NOMO-1 treated with dmso at 0.1 percent for 144 hours (cell line): ENCODE measurements around the gene PPIG.
"Not testable (repeated sequence)": the region's sequence is repeated elsewhere in the genome, so short reads cannot be mapped to it uniquely, and the experiment has no call there.

Experiments
- DNase-seq: peaks from one replicate; lab custom pipeline; 2025; ENCODE audit not compliant: unreplicated experiment; lab: John Stamatoyannopoulos, UW

Gene PPIG

DNA sequence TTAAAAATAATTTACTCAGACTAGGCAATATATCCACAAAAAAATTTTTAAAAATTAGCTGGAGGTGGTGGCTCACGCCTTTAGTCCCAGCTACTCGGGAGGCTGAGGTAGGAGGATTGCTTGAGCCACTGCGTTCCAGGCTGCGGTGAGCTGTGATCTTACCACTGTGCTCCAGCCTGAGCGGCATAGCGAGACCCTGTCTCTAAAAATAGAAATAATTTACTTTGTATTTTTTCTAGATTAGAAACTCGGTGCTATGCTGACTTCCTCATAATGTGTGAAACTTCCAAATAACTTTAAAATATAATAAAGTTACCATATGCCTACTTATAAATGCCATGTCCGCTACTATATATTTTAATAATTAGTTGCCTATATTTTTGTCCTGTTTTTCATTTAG lies 6.7 kb downstream of the PPIG start:
- DNase-seq = no peak

DNA sequence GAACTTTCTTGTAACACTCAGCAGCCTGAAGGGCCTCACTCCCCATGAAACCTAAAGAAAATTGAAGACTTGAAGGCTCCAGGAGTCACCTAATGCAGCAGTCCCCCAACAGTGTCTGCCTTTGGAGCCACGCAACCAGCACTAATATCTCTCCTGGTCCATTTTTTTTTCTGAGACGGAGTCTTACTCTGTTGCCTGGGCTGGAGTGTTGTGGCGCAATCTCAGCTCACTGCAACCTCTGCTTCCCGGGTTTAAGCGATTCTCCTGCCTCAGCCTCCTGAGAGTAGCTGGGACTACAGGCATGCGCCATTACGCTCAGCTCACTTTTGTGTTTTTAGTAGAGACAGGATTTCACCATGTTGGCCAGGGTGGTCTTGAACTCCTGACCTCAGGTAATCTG lies 12.4 kb downstream of the PPIG start:
- DNase-seq = not testable (repeated sequence)

GRCh38 chr2:169598982-169599381 lies 14.8 kb downstream of the PPIG start:
- DNase-seq = no peak

- DNase-seq = no peak
These were observed 15.4 kb downstream of the PPIG start for GRCh38 chr2:169599568-169599967.

DNA sequence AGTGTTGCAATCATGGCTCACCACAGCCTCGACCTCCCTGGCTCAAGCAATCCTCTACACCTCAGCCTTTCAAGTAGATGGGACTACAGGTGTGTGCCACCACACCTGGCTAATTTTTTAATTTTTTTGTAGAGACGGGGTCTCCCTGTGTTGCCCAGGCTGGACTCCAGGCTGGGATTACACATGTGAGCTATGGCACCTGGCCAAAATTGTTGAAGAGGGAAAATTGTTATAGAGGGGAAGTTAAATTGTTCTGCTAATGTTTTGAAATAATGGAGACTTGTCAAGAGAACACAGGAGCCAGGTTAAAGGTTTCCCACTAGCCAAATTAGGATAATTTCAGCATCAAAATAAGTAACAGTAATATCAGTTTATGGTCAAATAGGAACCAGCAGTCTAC lies 25.1 kb downstream of the PPIG start:
- no peak for DNase-seq

DNA sequence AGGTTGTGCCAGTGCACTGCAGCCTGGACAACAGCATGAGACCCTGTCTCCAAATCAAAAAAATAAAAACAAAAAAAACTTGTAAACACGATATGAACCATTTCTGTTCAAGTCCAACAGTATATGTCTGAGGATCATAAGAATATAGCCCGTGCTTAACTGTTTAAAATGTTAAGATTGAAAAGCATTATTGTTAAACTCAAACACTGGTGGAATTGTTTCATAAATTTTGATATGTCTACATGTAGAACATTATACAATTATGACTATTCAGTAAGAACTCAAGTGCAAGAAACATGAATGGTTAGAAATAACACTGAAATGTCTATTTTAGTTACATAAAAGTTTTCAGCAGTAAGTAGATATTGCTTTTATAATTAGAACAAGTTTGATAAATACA lies 29.7 kb downstream of the PPIG start:
- no peak for DNase-seq

GRCh38 chr2:169615982-169616381 lies 31.8 kb downstream of the PPIG start:
- not testable (repeated sequence) for DNase-seq

- no peak for DNase-seq
These were observed 35.8 kb downstream of the PPIG start for GRCh38 chr2:169619946-169620345.

- no peak for DNase-seq
These were observed 36.4 kb downstream of the PPIG start for GRCh38 chr2:169620509-169620908.

GRCh38 chr2:169623235-169623634 lies 39.1 kb downstream of the PPIG start:
- no peak for DNase-seq

- DNase-seq = no peak
These were observed 41.6 kb downstream of the PPIG start for GRCh38 chr2:169625781-169626180.

DNA sequence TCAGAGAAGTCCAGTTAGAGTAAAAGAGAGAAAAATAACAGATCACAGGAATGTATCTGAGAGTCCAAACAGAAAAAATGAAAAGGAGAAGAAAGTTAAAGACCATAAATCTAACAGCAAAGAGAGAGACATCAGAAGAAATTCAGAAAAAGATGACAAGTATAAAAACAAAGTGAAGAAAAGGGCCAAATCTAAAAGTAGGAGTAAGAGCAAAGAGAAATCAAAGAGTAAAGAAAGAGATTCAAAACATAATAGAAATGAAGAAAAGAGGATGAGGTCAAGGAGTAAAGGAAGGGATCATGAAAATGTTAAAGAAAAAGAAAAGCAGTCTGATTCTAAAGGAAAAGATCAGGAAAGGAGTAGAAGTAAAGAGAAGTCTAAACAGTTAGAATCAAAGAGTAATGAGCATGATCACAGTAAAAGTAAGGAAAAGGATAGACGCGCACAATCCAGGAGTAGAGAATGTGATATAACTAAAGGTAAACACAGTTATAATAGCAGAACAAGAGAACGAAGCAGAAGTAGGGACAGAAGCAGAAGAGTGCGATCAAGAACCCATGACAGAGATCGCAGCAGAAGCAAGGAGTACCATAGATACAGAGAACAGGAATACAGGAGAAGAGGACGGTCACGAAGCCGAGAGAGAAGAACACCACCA lies 52.4 kb downstream of the PPIG start:
- no peak for DNase-seq

- no peak for DNase-seq
These were observed 53.5 kb downstream of the PPIG start for GRCh38 chr2:169637620-169638019.

GRCh38 chr2:169640104-169640503 lies 56.0 kb downstream of the PPIG start:
- no peak for DNase-seq

GRCh38 chr2:169641464-169641863 lies 57.3 kb downstream of the PPIG start:
- DNase-seq = no peak

DNA sequence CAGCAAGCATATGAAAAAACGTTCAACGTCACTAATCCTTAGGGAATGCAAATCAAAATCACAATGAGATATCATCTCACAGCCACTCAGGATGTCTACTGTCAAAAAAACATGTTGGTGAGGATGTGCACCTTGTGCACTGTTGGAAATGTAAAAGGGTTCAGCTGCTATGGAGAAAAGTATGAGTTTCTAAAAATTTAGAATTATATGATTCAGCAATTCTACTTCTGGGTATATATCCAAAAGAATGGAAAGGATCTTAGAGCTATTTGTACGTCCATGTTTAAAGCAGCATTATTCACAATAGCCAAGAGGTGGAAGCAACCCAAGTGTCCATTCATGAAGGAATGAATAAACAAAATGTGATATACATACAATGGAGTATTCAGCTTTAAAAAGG lies 60.0 kb downstream of the PPIG start:
- no peak for DNase-seq

DNA sequence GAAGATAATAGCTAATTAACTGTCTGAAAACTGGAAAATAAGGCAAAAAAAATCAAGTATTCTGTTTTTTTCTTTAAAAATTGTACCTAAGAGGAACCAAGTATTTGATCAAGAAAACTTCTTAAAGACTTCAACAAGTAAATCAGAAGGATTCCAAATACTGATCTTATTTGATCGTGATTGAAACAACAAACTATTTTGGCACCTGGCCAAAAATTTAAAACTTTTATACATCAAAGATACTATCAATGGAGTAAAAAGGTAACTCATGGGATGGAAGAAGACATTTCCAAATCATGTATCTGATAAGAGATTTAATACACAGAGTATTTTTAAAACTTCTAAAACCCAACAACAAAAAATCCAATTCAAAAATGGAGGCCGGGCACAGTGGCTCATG lies 63.3 kb downstream of the PPIG start:
- DNase-seq = no peak

DNA sequence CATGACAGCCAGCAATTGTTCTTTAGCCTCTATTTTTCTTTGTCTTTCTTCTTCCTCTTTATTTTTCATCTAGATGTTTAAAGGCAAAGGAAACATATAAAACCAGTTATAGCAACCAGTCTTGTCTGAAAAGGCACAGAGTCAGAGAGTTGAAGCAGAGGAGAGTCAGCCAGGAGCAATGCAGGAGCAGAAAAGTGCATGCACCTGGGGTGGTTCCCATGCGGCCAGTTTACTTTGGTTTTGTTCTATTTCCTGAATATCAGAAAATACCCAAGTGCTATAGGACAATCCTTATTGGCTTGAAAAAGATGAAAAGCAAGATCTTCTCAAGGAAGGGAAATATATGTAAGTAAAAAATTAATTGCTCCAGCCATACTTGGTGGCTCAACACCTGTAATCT lies 65.1 kb downstream of the PPIG start:
- no peak for DNase-seq

DNA sequence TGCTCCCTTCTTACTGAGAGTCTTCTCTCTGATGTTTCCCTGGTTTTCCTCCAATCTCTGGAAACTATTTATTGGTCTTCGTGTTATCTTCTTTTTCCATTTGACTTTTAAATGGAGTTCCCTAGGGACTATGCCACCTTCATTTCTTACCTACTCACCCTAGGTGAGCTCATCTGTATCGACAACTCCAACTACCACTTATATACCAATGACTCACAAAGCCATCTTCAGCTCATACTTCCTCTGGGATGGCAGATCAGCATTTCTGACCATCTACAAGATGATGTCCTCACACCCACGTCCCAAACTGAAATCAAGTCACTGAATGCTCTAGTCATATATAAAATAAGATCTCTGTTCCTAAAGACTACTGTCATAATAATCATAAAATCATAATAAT lies 69.5 kb downstream of the PPIG start:
- DNase-seq = no peak

- no peak for DNase-seq
These were observed 72.0 kb downstream of the PPIG start for GRCh38 chr2:169656164-169656563.

GRCh38 chr2:169658877-169659276 lies 74.7 kb downstream of the PPIG start:
- DNase-seq = no peak

GRCh38 chr2:169659320-169659719 lies 75.2 kb downstream of the PPIG start:
- DNase-seq = peak; percentile 79

GRCh38 chr2:169661265-169661664 lies 77.1 kb downstream of the PPIG start:
- DNase-seq = no peak

DNA sequence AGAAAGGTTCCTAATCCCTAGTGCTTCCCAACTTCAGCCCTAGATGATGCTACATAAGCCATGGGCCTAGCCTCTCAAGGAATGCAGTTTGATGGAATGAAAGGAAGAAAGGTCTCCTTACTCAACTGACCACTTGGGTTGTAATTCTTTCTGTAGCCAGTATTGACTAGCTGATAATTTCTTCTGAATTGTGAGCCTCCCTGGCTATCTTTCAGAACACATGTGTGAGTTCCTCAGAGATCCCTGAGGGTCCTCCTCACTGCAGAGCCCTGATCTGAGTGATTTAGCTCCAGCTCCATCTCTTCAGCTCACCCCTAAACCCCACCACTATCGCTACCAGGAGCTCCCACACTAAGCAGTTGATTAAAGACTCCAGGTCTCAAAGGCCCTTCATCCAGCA lies 78.6 kb downstream of the PPIG start:
- no peak for DNase-seq
